ENCODE results near the gene ACTR2. TPM values are rescaled to one million over a fixed set of nuclear protein-coding genes. Genes with fewer than 3 reads are reported as not detected.
A peak's percentile ranks its signal among the peaks of the same experiment; 100 is the strongest.
"Not testable (repeated sequence)": the region's sequence is repeated elsewhere in the genome, so short reads cannot be mapped to it uniquely, and the experiment has no call there.

The ACTR2 gene
- total and polyA plus RNA-seq, 4 donors: 54.3 to 215 (median 147) TPM

- H3K27ac ChIP-seq (ENCODE audit: low read depth in 1 of 2, low read length in 1 of 2): no peak overlapping the region
- WGBS, 2 donors: 96 to 100% methylated on average over 1 of the region's 1 CpG
- no peaks in the 10 kb centered on the region for H3K9me3 ChIP-seq (ENCODE audit: control insufficient read depth in 4 of 4, insufficient read depth in 3 of 4, low read length in 3 of 4)
- peaks cover 0 to 19% (median 8%) of the 10 kb centered on the region in 4 donors for H3K36me3 ChIP-seq (ENCODE audit: control insufficient read depth in 4 of 4, insufficient read depth in 4 of 4, low read length in 4 of 4)
- no peak overlapping the region for H3K4me3 ChIP-seq
- peak in 1 of 3 donors; percentile 3 for DNase-seq
- H3K27me3 ChIP-seq (ENCODE audit: control insufficient read depth in 3 of 3, insufficient read depth in 3 of 3, low read length in 2 of 3): no peaks in the 10 kb centered on the region
- no peak overlapping the region for H3K9ac ChIP-seq (ENCODE audit: insufficient read depth in 1 of 2, low read length in 2 of 2)
- ATAC-seq (ENCODE audit: insufficient read depth, low FRiP score): no peak
- H3K4me1 ChIP-seq (ENCODE audit: control insufficient read depth in 5 of 5, insufficient read depth in 5 of 5, low read length in 5 of 5): no peaks in the 10 kb centered on the region
- TF ChIP-seq CTCF (IDR thresholded peaks at IDR 0.05; ENCODE audit: control extremely low read depth, extremely low read depth): no peak
These were observed 28.4 kb downstream of the ACTR2 start for GRCh38 chr2:65256054-65256453.

GRCh38 chr2:65257866-65258265, 30.2 kb downstream of the ACTR2 start:
- H3K36me3 ChIP-seq (ENCODE audit: control insufficient read depth in 4 of 4, insufficient read depth in 4 of 4, low read length in 4 of 4): peaks cover 0 to 19% (median 7%) of the 10 kb centered on the region in 4 donors
- not testable (repeated sequence) for H3K9me3 ChIP-seq (ENCODE audit: control insufficient read depth in 4 of 4, insufficient read depth in 3 of 4, low read length in 3 of 4); ATAC-seq (ENCODE audit: insufficient read depth, low FRiP score); H3K9ac ChIP-seq (ENCODE audit: insufficient read depth in 1 of 2, low read length in 2 of 2); H3K4me1 ChIP-seq (ENCODE audit: control insufficient read depth in 5 of 5, insufficient read depth in 5 of 5, low read length in 5 of 5); H3K27me3 ChIP-seq (ENCODE audit: control insufficient read depth in 3 of 3, insufficient read depth in 3 of 3, low read length in 2 of 3); H3K27ac ChIP-seq (ENCODE audit: low read depth in 1 of 2, low read length in 1 of 2); DNase-seq; H3K4me3 ChIP-seq

- Histone ChIP-seq H3K27me3 (ENCODE audit: control insufficient read depth in 3 of 3, insufficient read depth in 3 of 3, low read length in 2 of 3) (no peaks in the 10 kb centered on the region), H3K27ac (ENCODE audit: low read depth in 1 of 2, low read length in 1 of 2) (no peak overlapping the region), H3K4me1 (ENCODE audit: control insufficient read depth in 5 of 5, insufficient read depth in 5 of 5, low read length in 5 of 5) (peaks cover 0 to 2% (median 0%) of the 10 kb centered on the region in 5 donors), H3K36me3 (ENCODE audit: control insufficient read depth in 4 of 4, insufficient read depth in 4 of 4, low read length in 4 of 4) (peaks cover 5 to 11% (median 7%) of the 10 kb centered on the region in 4 donors), H3K9me3 (ENCODE audit: control insufficient read depth in 4 of 4, insufficient read depth in 3 of 4, low read length in 3 of 4) (no peaks in the 10 kb centered on the region), H3K9ac (ENCODE audit: insufficient read depth in 1 of 2, low read length in 2 of 2) (no peak overlapping the region), H3K4me3 (no peak overlapping the region)
- DNase-seq: no peak
- WGBS, 2 donors: 80 to 90% methylated on average over 3 of the region's 3 CpGs
- ATAC-seq (ENCODE audit: insufficient read depth, low FRiP score): no peak
- no peak for TF ChIP-seq CTCF (IDR thresholded peaks at IDR 0.05; ENCODE audit: control extremely low read depth, extremely low read depth)
These were observed 34.0 kb downstream of the ACTR2 start for GRCh38 chr2:65261676-65262075.

GRCh38 chr2:65263262-65263661, 35.6 kb downstream of the ACTR2 start:
- H3K27me3 ChIP-seq (ENCODE audit: control insufficient read depth in 3 of 3, insufficient read depth in 3 of 3, low read length in 2 of 3): no peaks in the 10 kb centered on the region
- peaks cover 0 to 7% (median 2%) of the 10 kb centered on the region in 5 donors for H3K4me1 ChIP-seq (ENCODE audit: control insufficient read depth in 5 of 5, insufficient read depth in 5 of 5, low read length in 5 of 5)
- peaks cover 8 to 17% (median 9%) of the 10 kb centered on the region in 4 donors for H3K36me3 ChIP-seq (ENCODE audit: control insufficient read depth in 4 of 4, insufficient read depth in 4 of 4, low read length in 4 of 4)
- H3K27ac ChIP-seq (ENCODE audit: low read depth in 1 of 2, low read length in 1 of 2): no peak overlapping the region
- no peak for TF ChIP-seq CTCF (IDR thresholded peaks at IDR 0.05; ENCODE audit: control extremely low read depth, extremely low read depth)
- no peaks in the 10 kb centered on the region for H3K9me3 ChIP-seq (ENCODE audit: control insufficient read depth in 4 of 4, insufficient read depth in 3 of 4, low read length in 3 of 4)
- no peak overlapping the region for H3K9ac ChIP-seq (ENCODE audit: insufficient read depth in 1 of 2, low read length in 2 of 2)
- 97 to 100% methylated on average over 1 of the region's 1 CpG for WGBS, 2 donors
- ATAC-seq (ENCODE audit: insufficient read depth, low FRiP score) (no peak), DNase-seq (no peak)
- H3K4me3 ChIP-seq: no peak overlapping the region

Data from lung (tissue), 12 donors.